ENCODE results near the gene EPHA5.

DNA sequence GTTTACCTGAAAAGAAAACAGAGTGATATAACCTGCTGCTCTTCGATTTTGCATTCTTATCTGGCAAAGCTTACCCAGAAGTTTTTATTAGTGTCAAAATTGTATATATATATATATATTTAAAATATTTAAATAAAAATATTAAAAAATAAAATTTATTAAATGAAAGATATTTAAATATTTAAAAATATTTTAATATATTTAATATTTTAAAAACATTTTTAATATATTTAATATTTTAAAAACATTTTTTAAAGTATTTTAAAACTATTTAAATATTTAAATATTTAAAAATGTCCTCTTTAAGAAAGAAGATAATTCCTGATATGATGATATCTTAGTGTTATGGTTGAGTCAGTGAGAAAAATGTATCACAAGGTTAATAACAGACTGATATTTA lies 317.2 kb downstream of the EPHA5 start:
- TF ChIP-seq, protein P1, sequence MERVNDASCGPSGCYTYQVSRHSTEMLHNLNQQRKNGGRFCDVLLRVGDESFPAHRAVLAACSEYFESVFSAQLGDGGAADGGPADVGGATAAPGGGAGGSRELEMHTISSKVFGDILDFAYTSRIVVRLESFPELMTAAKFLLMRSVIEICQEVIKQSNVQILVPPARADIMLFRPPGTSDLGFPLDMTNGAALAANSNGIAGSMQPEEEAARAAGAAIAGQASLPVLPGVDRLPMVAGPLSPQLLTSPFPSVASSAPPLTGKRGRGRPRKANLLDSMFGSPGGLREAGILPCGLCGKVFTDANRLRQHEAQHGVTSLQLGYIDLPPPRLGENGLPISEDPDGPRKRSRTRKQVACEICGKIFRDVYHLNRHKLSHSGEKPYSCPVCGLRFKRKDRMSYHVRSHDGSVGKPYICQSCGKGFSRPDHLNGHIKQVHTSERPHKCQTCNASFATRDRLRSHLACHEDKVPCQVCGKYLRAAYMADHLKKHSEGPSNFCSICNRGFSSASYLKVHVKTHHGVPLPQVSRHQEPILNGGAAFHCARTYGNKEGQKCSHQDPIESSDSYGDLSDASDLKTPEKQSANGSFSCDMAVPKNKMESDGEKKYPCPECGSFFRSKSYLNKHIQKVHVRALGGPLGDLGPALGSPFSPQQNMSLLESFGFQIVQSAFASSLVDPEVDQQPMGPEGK (CRISPR knock-in tag; IDR thresholded peaks at IDR 0.05; ENCODE audit: borderline replicate concordance), result no peak
- no peak for TF ChIP-seq ZFP30 (CRISPR knock-in tag; IDR thresholded peaks at IDR 0.05)
- no peak for TF ChIP-seq ZFP3 (CRISPR knock-in tag; IDR thresholded peaks at IDR 0.05)
- no peak for TF ChIP-seq ZNF565 (CRISPR knock-in tag; conservative IDR thresholded peaks at IDR 0.05; ENCODE audit: low read depth)
- TF ChIP-seq ISL1 (CRISPR knock-in tag; IDR thresholded peaks at IDR 0.05), result no peak

Measured in SK-N-SH treated with all-trans-retinoic acid at 6 μM for 48 hours (cell line).